NCI-H1436 treated with DMSO at 0.1 percent for 48 hours (cell line): ENCODE results near the gene TMEM62.
"Not testable (repeated sequence)": the region's sequence is repeated elsewhere in the genome, so short reads cannot be mapped to it uniquely, and the experiment has no call there.

Experiments used
- DNase-seq: peaks from one replicate; lab custom pipeline; 2025; lab: John Stamatoyannopoulos, UW

TMEM62 gene

GRCh38 chr15:43209059-43209824 lies 75.9 kb downstream of the TMEM62 start:
- DNase-seq = no peak

GRCh38 chr15:43210172-43210745 lies 76.9 kb downstream of the TMEM62 start:
- no peak for DNase-seq

- no peak for DNase-seq
These were observed 77.4 kb downstream of the TMEM62 start for GRCh38 chr15:43210807-43211206.

GRCh38 chr15:43211224-43211735 lies 77.9 kb downstream of the TMEM62 start:
- no peak for DNase-seq

GRCh38 chr15:43212299-43212698 lies 78.9 kb downstream of the TMEM62 start:
- no peak for DNase-seq

- no peak for DNase-seq
These were observed 79.6 kb downstream of the TMEM62 start for GRCh38 chr15:43212951-43213350.

GRCh38 chr15:43213466-43213865 lies 80.1 kb downstream of the TMEM62 start:
- DNase-seq = no peak

- DNase-seq = no peak
These were observed 80.8 kb downstream of the TMEM62 start for GRCh38 chr15:43214169-43214568.

GRCh38 chr15:43214592-43215295 lies 81.4 kb downstream of the TMEM62 start:
- DNase-seq = no peak

GRCh38 chr15:43215961-43216360 lies 82.6 kb downstream of the TMEM62 start:
- DNase-seq = no peak

- DNase-seq = no peak
These were observed 85.7 kb downstream of the TMEM62 start for GRCh38 chr15:43218908-43219706.

GRCh38 chr15:43219929-43220928 lies 86.8 kb downstream of the TMEM62 start:
- no peak for DNase-seq

GRCh38 chr15:43220991-43221403 lies 87.6 kb downstream of the TMEM62 start, which contains the start of gene EPB42:
EPB42 (minus strand) TSS chr15:43221018; CDS start chr15:43220825, 193 bp downstream.
- DNase-seq = no peak

GRCh38 chr15:43221422-43221821 lies 88.0 kb downstream of the TMEM62 start:
- DNase-seq = no peak

GRCh38 chr15:43225201-43225949 lies 92.0 kb downstream of the TMEM62 start:
- no peak for DNase-seq

- DNase-seq = not testable (repeated sequence)
These were observed 92.5 kb downstream of the TMEM62 start for GRCh38 chr15:43225950-43226255.

GRCh38 chr15:43226436-43227305 lies 93.3 kb downstream of the TMEM62 start:
- DNase-seq = no peak

GRCh38 chr15:43229977-43230376 lies 96.6 kb downstream of the TMEM62 start:
- DNase-seq = no peak

- DNase-seq = no peak
These were observed 97.3 kb downstream of the TMEM62 start for GRCh38 chr15:43230640-43231115.
